HepG2 (cell line): ENCODE data around the gene ARHGDIG. TPM values are rescaled to one million over a fixed set of nuclear protein-coding genes. Genes with fewer than 3 reads are reported as not detected.

Experiments
- ATAC-seq: fragments of 200-7000 bp; cut with Tn5 transposase; 3 replicates; pipeline ENCODE4 v1.9.1; 2020; ENCODE audit warnings: mild to moderate bottlenecking, moderate library complexity
- BruUV-seq: library from RNA; stranded (reverse); fragments of 400-500 nt; replicated peaks from 2 replicates; lab custom pipeline; 2021; lab: Mats Ljungman, UMichigan
- CTCF ChIA-PET: fragments of 300-600 bp; formaldehyde crosslinking; extraction: SDS; loops from one replicate; lab custom pipeline; 2021; ENCODE audit warnings: low total read pairs, inconsistent platforms, low intra/inter-chr PET ratio; lab: Yijun Ruan, JAX
- POLR2A ChIA-PET: fragments of 350-600 bp; sonication (Branson Sonifier 250); formaldehyde crosslinking; loops from one replicate; lab custom pipeline; 2020; ENCODE audit warnings: antibody characterized with exemption, inconsistent platforms; lab: Yijun Ruan, JAX
- DNase-seq: peaks from one replicate; pipeline ENCODE4 v3.0.0-alpha.2; 2015; ENCODE audit warnings: low spot score
- FAIRE-seq: peaks from 3 replicates; lab custom pipeline; 2011; peaks lifted over from hg19 to GRCh38; lab: Jason Lieb, UNC
- H2AFZ ChIP-seq: one replicate; pipeline ENCODE4 v1.6.1; 2011; ENCODE audit warnings: low read length, inconsistent platforms
- H3K27ac ChIP-seq: fragments of 300-600 bp; 3 replicates; pipeline ENCODE4 v1.8.0; 2011; ENCODE audit warnings: mixed run types, mild to moderate bottlenecking, mixed read lengths, low read length, inconsistent platforms; ENCODE audit not compliant: insufficient read depth; ENCODE audit errors: extremely low read length
- H3K27me3 ChIP-seq, 2 experiments: fragments of 200-600 bp in 1 of 2; 2 replicates in 1 of 2; 3 replicates in 1 of 2; pipeline versions ENCODE4 v1.6.0 to v1.8.0; 2011; ENCODE audit warnings: low read length in 2 of 2, mild to moderate bottlenecking in 2 of 2, moderate library complexity in 2 of 2, inconsistent platforms in 1 of 2; ENCODE audit not compliant: insufficient read depth in 2 of 2, control insufficient read depth in 1 of 2
- H3K36me3 ChIP-seq, 2 experiments: fragments of 200-600 bp in 1 of 2; replicated peaks in 1 of 2; 2 replicates in 1 of 2; 3 replicates in 1 of 2; pipeline versions ENCODE4 v1.5.1 to v1.8.0; 2011; ENCODE audit warnings: low read length in 2 of 2, inconsistent platforms in 1 of 2; ENCODE audit not compliant: insufficient read depth in 2 of 2, control insufficient read depth in 1 of 2
- H3K4me1 ChIP-seq: 2 replicates; pipeline ENCODE4 v1.5.1; 2012; ENCODE audit warnings: low read length, inconsistent platforms; ENCODE audit not compliant: insufficient read depth
- H3K4me2 ChIP-seq: 2 replicates; pipeline ENCODE4 v1.6.0; 2011; ENCODE audit warnings: low read depth, low read length, inconsistent platforms
- H3K4me3 ChIP-seq, 3 experiments: fragments of 200-600 bp in 1 of 3; sonication (generic), shearing (Covaris generic) in 1 of 3; replicated peaks in 1 of 3; 2 replicates each; pipeline ENCODE4 v1.5.1; 2011 to 2016; ENCODE audit warnings: low read length in 3 of 3, inconsistent platforms in 2 of 3, low read depth in 2 of 3, mild to moderate bottlenecking in 2 of 3, control low read depth in 1 of 3, mixed read lengths in 1 of 3; ENCODE audit not compliant: insufficient read depth in 1 of 3
- H3K79me2 ChIP-seq: one replicate; pipeline ENCODE4 v1.6.1; 2011; ENCODE audit warnings: low read length, inconsistent platforms; ENCODE audit not compliant: insufficient read depth
- H3K9ac ChIP-seq: 2 replicates; pipeline ENCODE4 v1.6.0; 2011; ENCODE audit warnings: mild to moderate bottlenecking, low read depth, low read length, inconsistent platforms; ENCODE audit not compliant: insufficient read depth
- H3K9me3 ChIP-seq: 2 replicates; pipeline ENCODE4 v1.5.1; 2012; ENCODE audit warnings: mild to moderate bottlenecking, low read length
- H4K20me1 ChIP-seq: 2 replicates; pipeline ENCODE4 v1.6.0; 2011; ENCODE audit warnings: inconsistent platforms, mild to moderate bottlenecking, low read length, moderate library complexity; ENCODE audit not compliant: insufficient read depth
- CREBL2 ChIP-seq: sonication (generic); formaldehyde crosslinking; IDR thresholded peaks from 2 replicates; pipeline ENCODE4 v1.8.1; 2023; ENCODE audit warnings: missing genetic modification reagents, mild to moderate bottlenecking, borderline replicate concordance
- E2F5 ChIP-seq: sonication (generic); formaldehyde crosslinking; conservative IDR thresholded peaks from 2 replicates; pipeline ENCODE4 v1.4.0; 2020; ENCODE audit warnings: missing genetic modification reagents
- MATR3 ChIP-seq: sonication (generic); formaldehyde crosslinking; IDR thresholded peaks from 2 replicates; pipeline ENCODE4 v1.4.0; 2020; ENCODE audit warnings: missing genetic modification reagents
- NFIB ChIP-seq: sonication (generic); formaldehyde crosslinking; IDR thresholded peaks from 2 replicates; pipeline ENCODE4 v1.9.0; 2021; ENCODE audit warnings: missing genetic modification reagents, mild to moderate bottlenecking, borderline replicate concordance
- NFYB ChIP-seq: sonication (generic); formaldehyde crosslinking; IDR thresholded peaks from 2 replicates; pipeline ENCODE4 v1.4.0; 2020; ENCODE audit warnings: missing genetic modification reagents
- TCF7L2 ChIP-seq: IDR thresholded peaks from 2 replicates; pipeline ENCODE4 v1.6.1; 2011; ENCODE audit warnings: mild to moderate bottlenecking, low read depth, low read length, moderate library complexity
- U2AF1 ChIP-seq: fragments of 200-400 bp; formaldehyde crosslinking; optimal IDR thresholded peaks from 2 replicates; pipeline ENCODE3; 2017; ENCODE audit warnings: mild to moderate bottlenecking, low read depth, low read length
- ZBTB49 ChIP-seq: sonication (generic); formaldehyde crosslinking; IDR thresholded peaks from 2 replicates; pipeline ENCODE4 v1.4.0; 2020; ENCODE audit warnings: missing genetic modification reagents, borderline replicate concordance
- ZFP1 ChIP-seq: IDR thresholded peaks from 2 replicates; pipeline ENCODE4 v1.6.1; 2016
- ZNF230 ChIP-seq: sonication (generic); formaldehyde crosslinking; IDR thresholded peaks from 2 replicates; pipeline ENCODE4 v1.4.0; 2020; ENCODE audit warnings: mild to moderate bottlenecking, missing genetic modification reagents
- ZNF510 ChIP-seq: sonication (generic); formaldehyde crosslinking; IDR thresholded peaks from 2 replicates; pipeline ENCODE4 v1.4.0; 2020; ENCODE audit warnings: low read depth, mild to moderate bottlenecking, missing genetic modification reagents
- WGBS: methylation state at CpG from one replicate; pipeline ENCODE4 v1.1.6; 2017; ENCODE audit warnings: low lambda C conversion rate; 5-methylcytosine and 5-hydroxymethylcytosine counted together
- in situ Hi-C: cut with HindIII; loops from 2 replicates; pipeline ENCODE4 v1.10.0; 2017; ENCODE audit warnings: low pct_unique_long_range_greater_than_20kb; ENCODE audit not compliant: extremely low pct_ligation_motif_present
- intact Hi-C: fragments of 100-400 bp; cut with micrococcal nuclease; formaldehyde crosslinking; loops from one replicate; pipeline ENCODE4 v1.10.0; 2022; ENCODE audit not compliant: unreplicated experiment
- polyA plus RNA-seq, 8 experiments: library from polyadenylated mRNA; depleted of rRNA in 3 of 8; stranded (reverse) in 7 of 8; unstranded in 1 of 8; fragments of >200 nt; fragmentation: Illumina TruSeq in 4 of 8; extraction: Trizol in 4 of 8; gene quantifications; 2 replicates each; pipeline versions ENCODE4 v1.2.1 to v1.2.3, GENCODE V29; 2011 to 2016; ENCODE audit warnings: low read depth in 4 of 8, missing spikeins in 1 of 8, mixed read lengths in 1 of 8; ENCODE audit not compliant: insufficient read depth in 1 of 8
- total RNA-seq, 5 experiments: library from RNA; depleted of rRNA; stranded (reverse); fragments of >200 nt; fragmentation: Illumina TruSeq; extraction: Trizol; gene quantifications; 2 replicates each; pipeline ENCODE4 v1.2.3, GENCODE V29; 2016; ENCODE audit warnings: low read depth in 1 of 5

The ARHGDIG gene
- total and polyA plus RNA-seq, 2 of the 13 experiments (the other 11 are each of a cell fraction or from before 2014, with no cell fraction given): 0.24 to 0.48 TPM

GRCh38 chr16:254461-254860 is 25.9 kb upstream of the ARHGDIG start:
- 96% methylated on average over 25 of the region's 25 CpGs for WGBS
- no TSS peak for BruUV-seq
- H3K27ac ChIP-seq: no peak overlapping the region
- H4K20me1 ChIP-seq: no peaks in the 10 kb centered on the region
- TF ChIP-seq ZNF230 (CRISPR knock-in tag): no peak
- no peak for TF ChIP-seq MATR3 (CRISPR knock-in tag)
- no peak for TF ChIP-seq E2F5 (CRISPR knock-in tag)
- TF ChIP-seq CREBL2 (CRISPR knock-in tag): no peak
- no peak for TF ChIP-seq TCF7L2
- in situ Hi-C loops: no loop called here
- peaks cover 8 to 33% of the 10 kb centered on the region in 2 experiments; a peak in 4 of 5 replicates for H3K36me3 ChIP-seq
- H3K4me3 ChIP-seq: no peak overlapping the region
- H3K4me1 ChIP-seq: no peaks in the 10 kb centered on the region; the same call in 1 of the 2 replicates
- ATAC-seq (no peak), FAIRE-seq (no peak), DNase-seq (no peak)
- no peaks in the 10 kb centered on the region for H3K79me2 ChIP-seq
- no peak overlapping the region for H3K9ac ChIP-seq
- H3K4me2 ChIP-seq: no peak overlapping the region
- H2AFZ ChIP-seq: no peak overlapping the region
- H3K27me3 ChIP-seq: no peaks in the 10 kb centered on the region
- intact Hi-C loops: no loop called here
- no peaks in the 10 kb centered on the region for H3K9me3 ChIP-seq
- POLR2A ChIA-PET: no interaction called here
- CTCF ChIA-PET: no interaction called here

GRCh38 chr16:255183-255582 is 25.2 kb upstream of the ARHGDIG start:
- H3K36me3 ChIP-seq: peaks cover 9 to 38% of the 10 kb centered on the region in 2 experiments; a peak in 4 of 5 replicates
- no peaks in the 10 kb centered on the region for H3K27me3 ChIP-seq
- DNase-seq (no peak), FAIRE-seq (no peak), ATAC-seq (no peak)
- no peaks in the 10 kb centered on the region for H3K79me2 ChIP-seq
- H3K4me2 ChIP-seq: no peak overlapping the region
- intact Hi-C loops: no loop called here
- no peaks in the 10 kb centered on the region; the same call in 1 of the 2 replicates for H3K4me1 ChIP-seq
- H2AFZ ChIP-seq: no peak overlapping the region
- no peak overlapping the region for H3K27ac ChIP-seq
- no peak overlapping the region for H3K9ac ChIP-seq
- in situ Hi-C loops: no loop called here
- WGBS: 98% methylated on average over 6 of the region's 6 CpGs
- BruUV-seq: no TSS peak
- ChIA-PET POLR2A (no interaction called here), CTCF (no interaction called here)
- TF ChIP-seq ZBTB49 (CRISPR knock-in tag) (no peak), ZFP1 (CRISPR knock-in tag) (no peak), NFYB (CRISPR knock-in tag) (no peak), ZNF510 (CRISPR knock-in tag) (no peak), NFIB (no peak), U2AF1 (no peak)
- no peaks in the 10 kb centered on the region for H4K20me1 ChIP-seq
- no peaks in the 10 kb centered on the region for H3K9me3 ChIP-seq
- no peak overlapping the region for H3K4me3 ChIP-seq
